Endothelial cell (in vitro differentiated cells): Measurements from ENCODE around the gene TMX3. TPM values are rescaled to one million over a fixed set of nuclear protein-coding genes. Genes with fewer than 3 reads are reported as not detected.

Experiments used
- DNase-seq: peaks from one replicate; pipeline ENCODE4 v3.0.0; 2021; ENCODE audit warnings: low spot score
- H3K27ac Mint-ChIP-seq: one replicate; pipeline ENCODE4 v1.8.0; 2021; ENCODE audit warnings: mixed read lengths, inconsistent platforms; ENCODE audit not compliant: unreplicated experiment
- H3K27me3 Mint-ChIP-seq: one replicate; pipeline ENCODE4 v1.8.0; 2021; ENCODE audit warnings: mild to moderate bottlenecking, moderate library complexity, mixed read lengths, inconsistent platforms; ENCODE audit not compliant: unreplicated experiment
- H3K36me3 Mint-ChIP-seq: one replicate; pipeline ENCODE4 v1.8.0; 2021; ENCODE audit warnings: mild to moderate bottlenecking, low read depth, mixed read lengths, inconsistent platforms; ENCODE audit not compliant: unreplicated experiment
- H3K4me1 Mint-ChIP-seq: one replicate; pipeline ENCODE4 v1.8.0; 2021; ENCODE audit warnings: mild to moderate bottlenecking, mixed read lengths, inconsistent platforms; ENCODE audit not compliant: unreplicated experiment
- H3K4me3 Mint-ChIP-seq: one replicate; pipeline ENCODE4 v1.8.0; 2021; ENCODE audit warnings: mild to moderate bottlenecking, mixed read lengths, inconsistent platforms; ENCODE audit not compliant: unreplicated experiment
- H3K9me3 Mint-ChIP-seq: one replicate; pipeline ENCODE4 v1.8.0; 2021; ENCODE audit warnings: mixed read lengths, inconsistent platforms; ENCODE audit not compliant: unreplicated experiment
- CTCF ChIP-seq: fragments of 200-600 bp; sonication (generic); IDR thresholded peaks from one replicate; pipeline ENCODE4 v1.5.0; 2021; ENCODE audit warnings: antibody characterized with exemption; ENCODE audit not compliant: unreplicated experiment
- total RNA-seq: library from RNA; stranded (reverse); fragmentation: NEBNext Ultra II Directional; extraction: Animal tissue kit (Norgen Biotek cat#: 25700); gene quantifications from one replicate; pipeline ENCODE4 v1.2.1, GENCODE V29; 2021; ENCODE audit not compliant: unreplicated experiment

The TMX3 gene
- total RNA-seq, 1 donor from 2014 or later: 57.0 TPM

- DNase-seq: no peak
- Mint-ChIP-seq H3K27ac (peak overlapping the region; percentile 55), H3K4me1 (no peaks in the 10 kb centered on the region), H3K36me3 (peaks cover 23% of the 10 kb centered on the region), H3K4me3 (peak overlapping the region; percentile 83), H3K9me3 (no peaks in the 10 kb centered on the region), H3K27me3 (peaks cover 2% of the 10 kb centered on the region)
- no peak for TF ChIP-seq CTCF
Measured at GRCh38 chr18:68694316-68694715, 20.6 kb downstream of the TMX3 start.

- Mint-ChIP-seq H3K9me3 (no peaks in the 10 kb centered on the region), H3K4me1 (no peaks in the 10 kb centered on the region), H3K27ac (no peak overlapping the region), H3K36me3 (peaks cover 23% of the 10 kb centered on the region), H3K4me3 (no peak overlapping the region), H3K27me3 (peaks cover 2% of the 10 kb centered on the region)
- DNase-seq: no peak
- TF ChIP-seq CTCF: no peak
Measured at GRCh38 chr18:68693091-68693815, 21.7 kb downstream of the TMX3 start.

GRCh38 chr18:68679528-68679927, 35.4 kb downstream of the TMX3 start:
- Mint-ChIP-seq H3K9me3 (no peaks in the 10 kb centered on the region), H3K4me3 (no peak overlapping the region), H3K4me1 (no peaks in the 10 kb centered on the region), H3K27ac (no peak overlapping the region), H3K27me3 (no peaks in the 10 kb centered on the region), H3K36me3 (peaks cover 7% of the 10 kb centered on the region)
- no peak for DNase-seq
- no peak for TF ChIP-seq CTCF

GRCh38 chr18:68676913-68677312, 38.0 kb downstream of the TMX3 start:
- Mint-ChIP-seq H3K4me3 (no peak overlapping the region), H3K36me3 (peaks cover 7% of the 10 kb centered on the region), H3K27me3 (no peaks in the 10 kb centered on the region), H3K9me3 (no peaks in the 10 kb centered on the region), H3K27ac (no peak overlapping the region), H3K4me1 (no peaks in the 10 kb centered on the region)
- TF ChIP-seq CTCF: no peak
- DNase-seq: no peak

- TF ChIP-seq CTCF: no peak
- H3K4me1 Mint-ChIP-seq: peaks cover 2% of the 10 kb centered on the region
- H3K27ac Mint-ChIP-seq: no peak overlapping the region
- no peaks in the 10 kb centered on the region for H3K36me3 Mint-ChIP-seq
- no peaks in the 10 kb centered on the region for H3K27me3 Mint-ChIP-seq
- no peaks in the 10 kb centered on the region for H3K9me3 Mint-ChIP-seq
- no peak overlapping the region for H3K4me3 Mint-ChIP-seq
- DNase-seq: no peak
Measured at GRCh38 chr18:68667121-68667520, 47.8 kb downstream of the TMX3 start.
